Esophagus muscularis mucosa (tissue), 4 donors: ENCODE data around the gene CALHM1.

ENCODE experiments used
- CTCF ChIP-seq, 3 experiments: fragments of 200-600 bp in 2 of 3; fragments of 450-650 bp in 1 of 3; sonication (generic) in 2 of 3; IDR thresholded peaks; one replicate each; pipeline ENCODE4 v1.5.1; 2017 to 2019; ENCODE audit warnings: antibody characterized with exemption in 3 of 3, mild to moderate bottlenecking in 2 of 3, moderate library complexity in 1 of 3
- EP300 ChIP-seq: sonication (generic); formaldehyde crosslinking; IDR thresholded peaks from one replicate; pipeline ENCODE4 v1.6.1; 2017; ENCODE audit warnings: antibody characterized with exemption
- POLR2A ChIP-seq: fragments of 450-650 bp; IDR thresholded peaks from one replicate; pipeline ENCODE4 v1.6.1; 2017; ENCODE audit warnings: antibody characterized with exemption, moderate library complexity, mild to moderate bottlenecking, low read depth
- POLR2AphosphoS5 ChIP-seq, 2 donors: sonication (generic); formaldehyde crosslinking; IDR thresholded peaks; one replicate each; pipeline ENCODE4 v1.6.1; 2017; ENCODE audit warnings: antibody characterized with exemption in 2 of 2

DNA sequence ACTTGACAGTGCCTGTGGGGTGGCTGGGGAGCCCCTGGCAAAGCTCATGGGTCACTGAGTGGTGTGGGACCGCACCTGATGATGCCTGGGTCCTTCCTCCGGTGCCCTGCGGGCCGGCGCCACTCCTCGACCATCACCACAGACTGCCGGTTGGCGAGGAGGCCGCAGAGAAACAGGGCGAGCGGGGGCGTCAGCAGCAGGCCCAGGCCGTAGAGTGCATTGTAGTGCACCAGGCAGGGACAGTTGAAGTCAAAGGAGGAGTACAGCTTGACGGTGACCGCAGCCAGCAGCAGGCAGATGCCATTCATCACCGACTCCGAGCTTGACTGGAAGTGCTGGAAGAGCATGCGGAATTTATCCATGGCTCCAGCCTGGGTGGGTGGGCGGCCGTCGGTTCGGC is 20.0 kb upstream of the CALHM1 start:
- no peak for TF ChIP-seq POLR2AphosphoS5 (IDR thresholded peaks at IDR 0.05)
- TF ChIP-seq CTCF (IDR thresholded peaks at IDR 0.05): no peak
- TF ChIP-seq EP300: no peak
- no peak for TF ChIP-seq POLR2A
